K562 (cell line): ENCODE results near the gene IGF2BP1. TPM values are rescaled to one million over a fixed set of nuclear protein-coding genes. Genes with fewer than 3 reads are reported as not detected.
A peak's percentile ranks its signal among the peaks of the same experiment; 100 is the strongest.

Source experiments
- COPS2 ChIP-seq: fragments of 450-650 bp; conservative IDR thresholded peaks from 2 replicates; pipeline ENCODE4 v1.6.1; 2016; ENCODE audit warnings: mild to moderate bottlenecking, moderate library complexity
- EGR1 ChIP-seq: fragments of 450-650 bp; conservative IDR thresholded peaks from 2 replicates; pipeline ENCODE4 v1.6.1; 2017; ENCODE audit warnings: mild to moderate bottlenecking
- ETS1 ChIP-seq: conservative IDR thresholded peaks from 2 replicates; pipeline ENCODE4 v1.6.1; 2011; ENCODE audit warnings: low read depth, mild to moderate bottlenecking, low read length; ENCODE audit not compliant: control insufficient read depth
- FOXA1 ChIP-seq: fragments of 450-650 bp; IDR thresholded peaks from 2 replicates; pipeline ENCODE4 v1.6.1; 2016; ENCODE audit warnings: mild to moderate bottlenecking, borderline replicate concordance
- GTF2E2 ChIP-seq: fragments of 200-800 bp; sonication (Bioruptor generic); IDR thresholded peaks from 2 replicates; pipeline ENCODE4 v1.6.1; 2016; ENCODE audit warnings: missing genetic modification characterization, missing compliant biosample characterization
- KDM4B ChIP-seq, 2 experiments: fragments of 450-650 bp in 1 of 2; sonication (generic) in 1 of 2; IDR thresholded peaks; 2 replicates each; pipeline ENCODE4 v1.6.1; 2016 to 2017; ENCODE audit warnings: borderline replicate concordance in 2 of 2, antibody characterized with exemption in 1 of 2, low read depth in 1 of 2, mild to moderate bottlenecking in 1 of 2
- NFIX ChIP-seq: fragments of 250-450 bp; sonication (Bioruptor Pico); IDR thresholded peaks from 2 replicates; pipeline ENCODE4 v1.4.0; 2020; ENCODE audit warnings: low read depth, mild to moderate bottlenecking, moderate library complexity
- RBFOX2 ChIP-seq: fragments of 200-400 bp; formaldehyde crosslinking; IDR thresholded peaks from 2 replicates; pipeline ENCODE4 v1.6.1; 2017; ENCODE audit warnings: low read depth, mild to moderate bottlenecking, low read length, moderate library complexity
- SNAPC5 ChIP-seq: fragments of 250-450 bp; sonication (Bioruptor Pico); IDR thresholded peaks from 2 replicates; pipeline ENCODE4 v1.8.0; 2021; ENCODE audit warnings: moderate library complexity, mild to moderate bottlenecking, inconsistent platforms
- VEZF1 ChIP-seq: fragments of 200-800 bp; sonication (Bioruptor generic); IDR thresholded peaks from 2 replicates; pipeline ENCODE4 v1.6.1; 2017; ENCODE audit warnings: missing genetic modification characterization, missing compliant biosample characterization
- ZNF668 ChIP-seq: fragments of 250-450 bp; sonication (Bioruptor Pico); IDR thresholded peaks from 2 replicates; pipeline ENCODE4 v1.8.0; 2022; ENCODE audit warnings: mild to moderate bottlenecking, inconsistent platforms
- polyA plus RNA-seq, 8 experiments: library from polyadenylated mRNA; depleted of rRNA in 4 of 8; stranded (reverse) in 5 of 8; unstranded in 3 of 8; fragments of >200 nt; fragmentation: Nextera tagmentation in 2 of 8; fragmentation: Illumina TruSeq in 1 of 8; extraction: Ambion mirVana in 2 of 8; extraction: Trizol in 1 of 8; gene quantifications; 2 replicates each; pipeline versions ENCODE4 v1.2.1 to v1.2.3, GENCODE V29; 2011 to 2014; ENCODE audit warnings: inconsistent platforms in 1 of 8, missing spikeins in 1 of 8
- total RNA-seq, 7 experiments: library from RNA; depleted of rRNA in 6 of 7; stranded (reverse); fragments of >200 nt in 6 of 7; fragmentation: Illumina TruSeq in 2 of 7; extraction: Trizol in 2 of 7; gene quantifications; 2 replicates each; pipeline versions ENCODE4 v1.2.1 to v1.2.3, GENCODE V29; 2011 to 2021; ENCODE audit warnings: low replicate concordance in 1 of 7
- TF ChIP-seq, protein P1 (sequence below), 2 experiments: fragments of 450-650 bp in 1 of 2; IDR thresholded peaks; 2 replicates each; pipeline ENCODE4 v1.6.1; 2011 to 2017; ENCODE audit warnings: low read depth in 2 of 2, antibody characterized with exemption in 1 of 2, borderline replicate concordance in 1 of 2, low read length in 1 of 2, mild to moderate bottlenecking in 1 of 2, mixed read lengths in 1 of 2; ENCODE audit not compliant: control insufficient read depth in 1 of 2

IGF2BP1 gene
- total and polyA plus RNA-seq, 9 of the 15 experiments (the other 6 are each of a cell fraction or from before 2014, with no cell fraction given): 13.0 to 318 (median 53.6) TPM

DNA sequence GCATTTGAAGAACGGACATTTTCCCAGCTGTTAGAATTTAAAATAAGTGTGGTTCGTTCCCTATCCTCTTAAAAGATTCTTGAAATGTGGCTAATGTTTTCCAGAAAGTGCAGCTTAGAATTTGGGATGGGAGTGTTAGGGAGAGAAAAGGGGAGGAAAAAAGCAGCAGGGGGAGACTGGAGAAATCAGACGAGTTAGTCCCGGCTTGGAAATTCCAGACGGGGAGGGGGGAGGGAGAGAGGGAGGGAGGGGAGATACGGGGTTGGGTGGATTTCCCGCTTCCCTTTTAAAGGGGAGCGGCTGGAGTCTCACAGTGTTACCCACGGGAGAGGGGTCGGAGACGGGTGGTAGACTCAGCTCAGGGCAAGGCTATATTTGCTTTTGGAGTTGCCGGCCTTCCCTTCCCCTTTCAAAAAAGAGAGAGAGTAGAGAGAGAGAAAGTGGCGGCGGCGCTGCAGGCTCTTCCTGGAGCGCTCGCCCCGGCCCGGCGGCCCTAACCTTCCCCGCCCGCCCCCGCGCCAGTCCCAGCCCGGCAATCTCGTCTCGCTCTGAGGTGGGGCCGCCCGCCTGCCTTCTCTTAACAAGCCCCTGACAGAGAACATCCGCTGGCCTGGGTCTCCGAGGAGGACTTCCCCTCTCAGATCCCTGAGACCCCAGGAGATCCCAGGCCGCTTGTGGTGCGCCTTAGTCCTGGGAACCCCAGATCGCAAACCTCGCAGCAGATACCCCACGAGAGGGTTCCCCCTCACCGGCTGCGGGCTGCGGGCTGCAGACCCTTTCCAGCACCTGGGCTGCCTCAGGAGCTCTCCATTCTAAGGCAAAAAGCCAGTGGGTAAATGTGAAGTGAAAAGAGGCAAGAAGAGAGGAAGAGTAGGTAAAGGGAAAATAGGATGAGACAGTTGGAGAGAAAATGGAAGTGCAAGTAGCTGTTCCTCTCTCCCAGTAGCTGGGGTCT is 6.6 kb downstream of the IGF2BP1 start (continued):
- TF ChIP-seq, protein P1, sequence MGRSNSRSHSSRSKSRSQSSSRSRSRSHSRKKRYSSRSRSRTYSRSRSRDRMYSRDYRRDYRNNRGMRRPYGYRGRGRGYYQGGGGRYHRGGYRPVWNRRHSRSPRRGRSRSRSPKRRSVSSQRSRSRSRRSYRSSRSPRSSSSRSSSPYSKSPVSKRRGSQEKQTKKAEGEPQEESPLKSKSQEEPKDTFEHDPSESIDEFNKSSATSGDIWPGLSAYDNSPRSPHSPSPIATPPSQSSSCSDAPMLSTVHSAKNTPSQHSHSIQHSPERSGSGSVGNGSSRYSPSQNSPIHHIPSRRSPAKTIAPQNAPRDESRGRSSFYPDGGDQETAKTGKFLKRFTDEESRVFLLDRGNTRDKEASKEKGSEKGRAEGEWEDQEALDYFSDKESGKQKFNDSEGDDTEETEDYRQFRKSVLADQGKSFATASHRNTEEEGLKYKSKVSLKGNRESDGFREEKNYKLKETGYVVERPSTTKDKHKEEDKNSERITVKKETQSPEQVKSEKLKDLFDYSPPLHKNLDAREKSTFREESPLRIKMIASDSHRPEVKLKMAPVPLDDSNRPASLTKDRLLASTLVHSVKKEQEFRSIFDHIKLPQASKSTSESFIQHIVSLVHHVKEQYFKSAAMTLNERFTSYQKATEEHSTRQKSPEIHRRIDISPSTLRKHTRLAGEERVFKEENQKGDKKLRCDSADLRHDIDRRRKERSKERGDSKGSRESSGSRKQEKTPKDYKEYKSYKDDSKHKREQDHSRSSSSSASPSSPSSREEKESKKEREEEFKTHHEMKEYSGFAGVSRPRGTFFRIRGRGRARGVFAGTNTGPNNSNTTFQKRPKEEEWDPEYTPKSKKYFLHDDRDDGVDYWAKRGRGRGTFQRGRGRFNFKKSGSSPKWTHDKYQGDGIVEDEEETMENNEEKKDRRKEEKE (IDR thresholded peaks at IDR 0.05; ENCODE audit: borderline replicate concordance in 1 of 2, control insufficient read depth in 1 of 2, low read depth in 2 of 2, low read length in 1 of 2): no peak
- no peak for TF ChIP-seq ZNF668
- TF ChIP-seq NFIX (CRISPR knock-in tag): no peak
- peak; percentile 53 for TF ChIP-seq RBFOX2
- peak; percentile 80 for TF ChIP-seq EGR1
- no peak for TF ChIP-seq FOXA1
- TF ChIP-seq VEZF1 (CRISPR knock-in tag): peak; percentile 78
- peak; percentile 62; the same call in 1 of the 2 replicates for TF ChIP-seq ETS1
- no peak for TF ChIP-seq COPS2
- no peak for TF ChIP-seq GTF2E2 (tag)
- TF ChIP-seq KDM4B (IDR thresholded peaks at IDR 0.05; ENCODE audit: borderline replicate concordance in 2 of 2, low read depth in 1 of 2): no peak
- no peak for TF ChIP-seq SNAPC5 (CRISPR knock-in tag)
